ENCODE data around the gene SHQ1. TPM values are rescaled to one million over a fixed set of nuclear protein-coding genes. Genes with fewer than 3 reads are reported as not detected.
"Not testable (repeated sequence)": the region's sequence is repeated elsewhere in the genome, so short reads cannot be mapped to it uniquely, and the experiment has no call there.

Gene SHQ1
- total and polyA plus RNA-seq, 12 donors = 7.2 to 26.4 (median 15.1) TPM

- Histone ChIP-seq H3K27me3 (no peaks in the 10 kb centered on the region), H3K9me3 (replicated peaks in 1 of 3) (no peaks in the 10 kb centered on the region), H3K4me3 (no peak overlapping the region), H3K4me1 (replicated peaks in 1 of 2) (no peaks in the 10 kb centered on the region), H3K36me3 (replicated peaks in 1 of 2) (no peaks in the 10 kb centered on the region), H3K27ac (no peak overlapping the region)
- intact Hi-C loops (cut with DNase I) = no loop called here
- no peak for TF ChIP-seq POLR2A (IDR thresholded peaks at IDR 0.05)
- TF ChIP-seq, protein P1, sequence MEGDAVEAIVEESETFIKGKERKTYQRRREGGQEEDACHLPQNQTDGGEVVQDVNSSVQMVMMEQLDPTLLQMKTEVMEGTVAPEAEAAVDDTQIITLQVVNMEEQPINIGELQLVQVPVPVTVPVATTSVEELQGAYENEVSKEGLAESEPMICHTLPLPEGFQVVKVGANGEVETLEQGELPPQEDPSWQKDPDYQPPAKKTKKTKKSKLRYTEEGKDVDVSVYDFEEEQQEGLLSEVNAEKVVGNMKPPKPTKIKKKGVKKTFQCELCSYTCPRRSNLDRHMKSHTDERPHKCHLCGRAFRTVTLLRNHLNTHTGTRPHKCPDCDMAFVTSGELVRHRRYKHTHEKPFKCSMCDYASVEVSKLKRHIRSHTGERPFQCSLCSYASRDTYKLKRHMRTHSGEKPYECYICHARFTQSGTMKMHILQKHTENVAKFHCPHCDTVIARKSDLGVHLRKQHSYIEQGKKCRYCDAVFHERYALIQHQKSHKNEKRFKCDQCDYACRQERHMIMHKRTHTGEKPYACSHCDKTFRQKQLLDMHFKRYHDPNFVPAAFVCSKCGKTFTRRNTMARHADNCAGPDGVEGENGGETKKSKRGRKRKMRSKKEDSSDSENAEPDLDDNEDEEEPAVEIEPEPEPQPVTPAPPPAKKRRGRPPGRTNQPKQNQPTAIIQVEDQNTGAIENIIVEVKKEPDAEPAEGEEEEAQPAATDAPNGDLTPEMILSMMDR (IDR thresholded peaks at IDR 0.05) = no peak
- no peak for DNase-seq
Measured at GRCh38 chr3:72719137-72719536, 129.1 kb downstream of the SHQ1 start.

DNA sequence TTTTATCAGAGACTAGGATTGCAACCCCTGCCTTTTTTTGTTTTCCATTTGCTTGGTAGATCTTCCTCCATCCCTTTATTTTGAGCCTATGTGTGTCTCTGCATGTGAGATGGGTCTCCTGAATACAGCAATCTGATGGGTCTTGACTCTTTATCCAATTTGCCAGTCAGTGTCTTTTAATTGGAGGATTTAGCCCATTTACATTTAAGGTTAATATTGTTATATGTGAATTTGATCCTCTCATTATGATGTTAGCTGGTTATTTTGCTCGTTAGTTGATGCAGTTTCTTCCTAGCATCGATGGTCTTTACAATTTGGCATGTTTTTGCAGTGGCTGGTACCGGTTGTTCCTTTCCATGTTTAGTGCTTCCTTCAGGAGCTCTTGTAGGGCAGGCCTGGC lies 134.1 kb downstream of the SHQ1 start:
- H3K36me3 ChIP-seq (replicated peaks in 1 of 2); H3K9me3 ChIP-seq (replicated peaks in 1 of 3); H3K27ac ChIP-seq; H3K4me1 ChIP-seq (replicated peaks in 1 of 2); intact Hi-C loops (cut with DNase I); DNase-seq; H3K4me3 ChIP-seq; H3K27me3 ChIP-seq: not testable (repeated sequence)
- 83 to 97% (median 90%) methylated on average over 2 to 3 of the region's 3 CpGs for WGBS, 4 donors

DNA sequence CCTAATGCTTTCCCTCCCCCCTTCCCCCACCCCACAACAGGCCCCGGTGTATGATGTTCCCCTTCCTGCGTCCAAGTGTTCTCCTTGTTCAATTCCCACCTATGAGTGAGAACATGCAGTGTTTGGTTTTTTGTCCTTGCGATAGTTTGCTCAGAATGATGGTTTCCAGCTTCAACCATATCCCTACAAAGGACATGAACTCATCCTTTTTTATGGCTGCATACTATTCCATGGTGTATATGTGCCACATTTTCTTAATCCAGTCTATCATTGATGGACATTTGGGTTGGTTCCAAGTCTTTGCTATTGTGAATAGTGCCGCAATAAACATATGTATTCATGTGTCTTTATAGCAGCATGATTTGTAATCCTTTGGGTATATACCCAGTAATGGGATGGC lies 137.8 kb downstream of the SHQ1 start:
- intact Hi-C loops (cut with DNase I); H3K27me3 ChIP-seq; H3K4me3 ChIP-seq; H3K9me3 ChIP-seq (replicated peaks in 1 of 3); DNase-seq; H3K27ac ChIP-seq; H3K36me3 ChIP-seq (replicated peaks in 1 of 2); H3K4me1 ChIP-seq (replicated peaks in 1 of 2): not testable (repeated sequence)
- WGBS, 4 donors = 90 to 98% (median 94%) methylated on average over 4 of the region's 4 CpGs

- Histone ChIP-seq H3K27me3 (no peaks in the 10 kb centered on the region), H3K4me1 (replicated peaks in 1 of 2) (no peaks in the 10 kb centered on the region), H3K27ac (no peak overlapping the region), H3K9me3 (replicated peaks in 1 of 3) (no peaks in the 10 kb centered on the region), H3K4me3 (no peak overlapping the region), H3K36me3 (replicated peaks in 1 of 2) (no peaks in the 10 kb centered on the region)
- TF ChIP-seq, protein P1 (IDR thresholded peaks at IDR 0.05) = no peak
- TF ChIP-seq POLR2A (IDR thresholded peaks at IDR 0.05) = no peak
- WGBS, 4 donors = 79 to 93% (median 88%) methylated on average over 2 of the region's 2 CpGs
- no peak for DNase-seq
- intact Hi-C loops (cut with DNase I) = no loop called here
Measured at GRCh38 chr3:72708441-72708840, 139.8 kb downstream of the SHQ1 start.

GRCh38 chr3:72702997-72703396 lies 145.2 kb downstream of the SHQ1 start:
- H3K4me1 ChIP-seq (replicated peaks in 1 of 2) = peaks cover 0 to 3% of the 10 kb centered on the region in 2 donors
- H3K9me3 ChIP-seq (replicated peaks in 1 of 3) = no peaks in the 10 kb centered on the region
- intact Hi-C loops (cut with DNase I) = no loop called here
- no peak overlapping the region for H3K27ac ChIP-seq
- DNase-seq = no peak
- TF ChIP-seq POLR2A (IDR thresholded peaks at IDR 0.05) = no peak
- TF ChIP-seq, protein P1 (IDR thresholded peaks at IDR 0.05) = no peak
- 92 to 96% (median 94%) methylated on average over 4 of the region's 4 CpGs for WGBS, 4 donors
- no peaks in the 10 kb centered on the region for H3K36me3 ChIP-seq (replicated peaks in 1 of 2)
- H3K4me3 ChIP-seq = no peak overlapping the region
- H3K27me3 ChIP-seq = no peaks in the 10 kb centered on the region
